ENCODE data around the gene DDX52.

- TF ChIP-seq CTCF (IDR thresholded peaks at IDR 0.05; ENCODE audit: low read depth, low read length) (peak; percentile 68), EZH2phosphoT487 (IDR thresholded peaks at IDR 0.05; ENCODE audit: low read depth) (no peak)
These were observed 7.3 kb upstream of the DDX52 start for GRCh38 chr17:37650419-37651003.

Measured in OCI-LY3 (cell line).